CD8-positive, alpha-beta memory T cell (primary cell): ENCODE results near the gene FUBP3. TPM values are rescaled to one million over a fixed set of nuclear protein-coding genes. Genes with fewer than 3 reads are reported as not detected.
A peak's percentile ranks its signal among the peaks of the same experiment; 100 is the strongest.

Experiments
- CTCF ChIA-PET: fragments of 350-600 bp; sonication (Branson Sonifier 250); formaldehyde crosslinking; loops from one replicate; lab custom pipeline; 2021; ENCODE audit warnings: antibody characterized with exemption; lab: Charles Lee
- POLR2A ChIA-PET: fragments of 350-600 bp; sonication (Branson Sonifier 250); formaldehyde crosslinking; loops from one replicate; lab custom pipeline; 2021; ENCODE audit warnings: antibody characterized with exemption; lab: Charles Lee
- DNase-seq, 5 donors: peaks; one replicate each; pipeline versions ENCODE4 v3.0.0 to v3.0.0-alpha.2; 2020 to 2022; ENCODE audit warnings: mixed read lengths in 1 of 5
- H3K27ac ChIP-seq: one replicate; pipeline ENCODE4 v1.7.0; 2013; ENCODE audit warnings: low read depth, mild to moderate bottlenecking, low read length, moderate library complexity
- H3K27me3 ChIP-seq: 2 replicates; pipeline ENCODE4 v1.7.0; 2013; ENCODE audit warnings: low read length, mild to moderate bottlenecking; ENCODE audit not compliant: insufficient read depth, poor library complexity, severe bottlenecking
- H3K36me3 ChIP-seq: 2 replicates; pipeline ENCODE4 v1.7.0; 2013; ENCODE audit warnings: mild to moderate bottlenecking, low read length, moderate library complexity; ENCODE audit not compliant: insufficient read depth
- H3K4me1 ChIP-seq: 2 replicates; pipeline ENCODE4 v1.7.0; 2013; ENCODE audit warnings: mild to moderate bottlenecking, low read length, moderate library complexity; ENCODE audit not compliant: insufficient read depth
- H3K4me3 ChIP-seq: 2 replicates; pipeline ENCODE4 v1.7.0; 2013; ENCODE audit warnings: mild to moderate bottlenecking, low read length
- H3K9me3 ChIP-seq: 2 replicates; pipeline ENCODE4 v1.7.0; 2013; ENCODE audit warnings: mild to moderate bottlenecking, low read length
- H3K27ac Mint-ChIP-seq, 8 donors: one replicate each; pipeline ENCODE4 v1.8.0; 2020 to 2021; ENCODE audit warnings: mixed read lengths in 8 of 8, mild to moderate bottlenecking in 6 of 8, inconsistent platforms in 3 of 8, moderate library complexity in 3 of 8
- H3K27me3 Mint-ChIP-seq, 2 donors: one replicate each; pipeline ENCODE4 v1.8.0; 2020 to 2021; ENCODE audit warnings: mixed read lengths in 2 of 2, mild to moderate bottlenecking in 1 of 2, moderate library complexity in 1 of 2
- H3K36me3 Mint-ChIP-seq, 3 donors: one replicate each; pipeline ENCODE4 v1.8.0; 2020 to 2021; ENCODE audit warnings: mixed read lengths in 3 of 3, inconsistent platforms in 1 of 3, mild to moderate bottlenecking in 1 of 3
- H3K4me1 Mint-ChIP-seq, 3 donors: one replicate each; pipeline ENCODE4 v1.8.0; 2020 to 2021; ENCODE audit warnings: mixed read lengths in 3 of 3, inconsistent platforms in 1 of 3, mild to moderate bottlenecking in 1 of 3
- H3K4me3 Mint-ChIP-seq, 7 donors: one replicate each; pipeline ENCODE4 v1.8.0; 2020 to 2021; ENCODE audit warnings: mixed read lengths in 7 of 7, mild to moderate bottlenecking in 6 of 7, moderate library complexity in 4 of 7, inconsistent platforms in 2 of 7
- H3K9me3 Mint-ChIP-seq, 5 donors: one replicate each; pipeline ENCODE4 v1.8.0; 2020 to 2022; ENCODE audit warnings: mixed read lengths in 5 of 5, mild to moderate bottlenecking in 3 of 5, moderate library complexity in 2 of 5, inconsistent platforms in 1 of 5
- polyA plus RNA-seq: library from polyadenylated mRNA; unstranded; fragments of 300-500 nt; fragmentation: Illumina TruSeq; gene quantifications from one replicate; pipeline ENCODE4 v1.2.3, GENCODE V29; 2021
- total RNA-seq, 2 experiments: library from RNA; stranded (reverse); gene quantifications; one replicate each; pipeline ENCODE4 v1.2.3, GENCODE V29; 2021

FUBP3 gene
- total and polyA plus RNA-seq, 3 experiments from 2014 or later: 35.0 to 50.4 (median 49.9) TPM

DNA sequence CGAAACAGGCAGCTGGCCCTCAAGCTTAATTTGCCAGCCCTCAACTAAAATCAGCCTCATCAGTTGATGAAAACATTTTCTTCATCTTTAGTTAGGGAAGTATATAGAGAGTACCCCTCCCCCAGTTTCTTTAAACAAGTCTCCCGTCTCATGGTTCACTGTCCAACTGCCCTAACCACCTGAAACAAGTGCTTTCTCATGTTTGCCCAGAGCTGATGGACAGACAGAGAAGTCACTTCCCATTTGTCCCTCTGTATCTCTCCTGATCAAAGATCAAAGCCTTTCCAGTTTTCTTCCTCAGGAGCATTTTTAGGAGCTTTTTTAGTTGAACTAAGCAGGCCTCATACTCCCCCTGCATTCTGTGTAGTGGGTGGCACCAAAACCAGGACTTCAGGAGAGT, 21.7 kb downstream of the FUBP3 start:
- Histone ChIP-seq H3K36me3 (peaks cover 17% of the 10 kb centered on the region), H3K27me3 (no peaks in the 10 kb centered on the region), H3K4me1 (no peaks in the 10 kb centered on the region), H3K4me3 (no peak overlapping the region), H3K9me3 (no peaks in the 10 kb centered on the region), H3K27ac (no peak overlapping the region)
- Mint-ChIP-seq H3K36me3 (peaks cover 0 to 73% (median 20%) of the 10 kb centered on the region in 3 donors), H3K27ac (peak overlapping the region in 1 of 8 donors; percentile 9), H3K27me3 (no peaks in the 10 kb centered on the region), H3K9me3 (no peaks in the 10 kb centered on the region), H3K4me1 (no peaks in the 10 kb centered on the region), H3K4me3 (no peak overlapping the region)
- POLR2A ChIA-PET: no interaction called here
- no peak for DNase-seq
- CTCF ChIA-PET: no interaction called here

DNA sequence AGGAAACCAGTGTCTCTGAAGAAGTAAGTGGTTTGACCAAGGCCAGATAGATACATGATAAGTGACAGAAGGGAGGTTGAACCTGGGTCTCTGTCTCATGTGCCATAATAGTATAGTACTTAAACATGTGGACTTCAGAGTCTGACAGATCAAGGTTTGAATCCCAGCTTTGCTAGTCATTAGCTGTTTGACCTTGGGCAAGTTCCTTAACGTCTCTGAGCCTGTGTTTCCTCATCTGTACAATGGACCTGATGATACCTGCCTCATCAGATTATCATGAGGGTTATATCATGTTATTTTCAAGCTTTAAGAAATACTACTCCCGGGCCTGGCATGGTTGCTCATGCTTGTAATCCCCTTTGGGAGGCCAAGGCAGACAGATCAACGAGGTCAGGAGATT, 24.9 kb downstream of the FUBP3 start:
- no peaks in the 10 kb centered on the region for H3K27me3 ChIP-seq
- ChIA-PET CTCF (no interaction called here), POLR2A (no interaction called here)
- Mint-ChIP-seq H3K27me3 (no peaks in the 10 kb centered on the region), H3K9me3 (no peaks in the 10 kb centered on the region), H3K36me3 (peaks cover 0 to 67% (median 12%) of the 10 kb centered on the region in 3 donors), H3K4me1 (peaks cover 2 to 5% (median 3%) of the 10 kb centered on the region in 3 donors), H3K27ac (no peak overlapping the region), H3K4me3 (no peak overlapping the region)
- H3K36me3 ChIP-seq: peaks cover 9% of the 10 kb centered on the region
- H3K9me3 ChIP-seq: no peaks in the 10 kb centered on the region
- no peak for DNase-seq
- no peak overlapping the region for H3K27ac ChIP-seq
- H3K4me3 ChIP-seq: no peak overlapping the region
- no peaks in the 10 kb centered on the region for H3K4me1 ChIP-seq

DNA sequence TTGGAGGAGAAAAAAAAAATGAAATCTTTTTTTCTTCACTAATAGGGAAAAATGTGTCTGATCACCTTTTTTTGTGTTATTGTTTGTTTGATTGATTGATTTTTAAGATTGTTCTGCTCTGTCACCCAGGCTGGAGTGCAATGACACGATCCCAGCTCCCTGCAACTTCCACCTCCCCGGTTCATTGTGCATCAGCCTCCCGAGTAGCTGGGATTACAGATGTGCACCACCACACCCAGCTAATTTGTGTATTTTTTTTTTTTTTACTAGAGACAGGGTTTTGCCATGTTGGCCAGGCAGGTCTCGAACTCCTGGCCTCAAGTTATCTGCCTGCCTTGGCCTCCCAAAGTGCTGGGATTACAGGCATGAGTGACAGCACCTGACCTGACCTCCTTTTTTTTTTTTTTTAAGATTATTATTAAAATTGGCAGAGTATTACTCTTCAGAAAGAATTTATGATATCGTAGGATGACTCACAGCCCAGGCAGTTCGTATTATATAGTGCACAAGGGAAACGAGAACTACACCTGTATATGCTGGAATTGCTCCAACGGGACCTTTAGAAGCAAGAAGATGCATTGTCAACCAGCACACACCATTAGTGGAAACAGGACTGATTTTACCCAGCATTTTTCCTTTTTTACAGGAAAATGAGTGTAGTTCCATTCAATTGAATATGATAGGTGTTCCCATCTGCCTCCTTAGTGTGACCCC, 27.7 kb downstream of the FUBP3 start:
- no peaks in the 10 kb centered on the region for H3K9me3 Mint-ChIP-seq
- no peaks in the 10 kb centered on the region for H3K9me3 ChIP-seq
- CTCF ChIA-PET: no interaction called here

GRCh38 chr9:130607640-130608420, 28.5 kb downstream of the FUBP3 start:
- no peaks in the 10 kb centered on the region for H3K9me3 ChIP-seq
- CTCF ChIA-PET: no interaction called here
- Mint-ChIP-seq H3K27me3 (no peaks in the 10 kb centered on the region), H3K4me1 (peaks cover 2 to 5% (median 3%) of the 10 kb centered on the region in 3 donors), H3K27ac (no peak overlapping the region), H3K9me3 (no peaks in the 10 kb centered on the region), H3K36me3 (peaks cover 0 to 78% (median 16%) of the 10 kb centered on the region in 3 donors), H3K4me3 (no peak overlapping the region)
- H3K36me3 ChIP-seq: peaks cover 25% of the 10 kb centered on the region
- POLR2A ChIA-PET: no interaction called here
- no peaks in the 10 kb centered on the region for H3K4me1 ChIP-seq
- H3K27ac ChIP-seq: no peak overlapping the region
- no peak overlapping the region for H3K4me3 ChIP-seq
- DNase-seq: no peak
- H3K27me3 ChIP-seq: no peaks in the 10 kb centered on the region

More for the DNA sequence above, 27.7 kb downstream of the FUBP3 start:
- Histone ChIP-seq H3K36me3 (peaks cover 22% of the 10 kb centered on the region), H3K27me3 (no peaks in the 10 kb centered on the region), H3K4me1 (no peaks in the 10 kb centered on the region), H3K4me3 (no peak overlapping the region), H3K27ac (no peak overlapping the region)
- peaks cover 0 to 75% (median 14%) of the 10 kb centered on the region in 3 donors for H3K36me3 Mint-ChIP-seq
- DNase-seq: no peak
- H3K4me3 Mint-ChIP-seq: no peak overlapping the region
- POLR2A ChIA-PET: no interaction called here
- no peaks in the 10 kb centered on the region for H3K27me3 Mint-ChIP-seq
- H3K4me1 Mint-ChIP-seq: peaks cover 2 to 5% (median 3%) of the 10 kb centered on the region in 3 donors
- peak overlapping the region in 2 of 8 donors; percentile 50 to 62 for H3K27ac Mint-ChIP-seq

- H3K4me1 ChIP-seq: no peaks in the 10 kb centered on the region
- H3K4me3 ChIP-seq: no peak overlapping the region
- no peaks in the 10 kb centered on the region for H3K9me3 Mint-ChIP-seq
- CTCF ChIA-PET: no interaction called here
- no peak for DNase-seq
- peaks cover 32% of the 10 kb centered on the region for H3K36me3 ChIP-seq
- POLR2A ChIA-PET: no interaction called here
- peaks cover 0 to 82% (median 16%) of the 10 kb centered on the region in 3 donors for H3K36me3 Mint-ChIP-seq
- H3K27ac Mint-ChIP-seq: peak overlapping the region in 3 of 8 donors; percentile 6 to 43 (median 7)
- peaks cover 2 to 5% (median 3%) of the 10 kb centered on the region in 3 donors for H3K4me1 Mint-ChIP-seq
- H3K9me3 ChIP-seq: no peaks in the 10 kb centered on the region
- no peak overlapping the region for H3K4me3 Mint-ChIP-seq
- no peak overlapping the region for H3K27ac ChIP-seq
- H3K27me3 Mint-ChIP-seq: no peaks in the 10 kb centered on the region
- no peaks in the 10 kb centered on the region for H3K27me3 ChIP-seq
These were observed 29.3 kb downstream of the FUBP3 start for GRCh38 chr9:130608554-130609134.

DNA sequence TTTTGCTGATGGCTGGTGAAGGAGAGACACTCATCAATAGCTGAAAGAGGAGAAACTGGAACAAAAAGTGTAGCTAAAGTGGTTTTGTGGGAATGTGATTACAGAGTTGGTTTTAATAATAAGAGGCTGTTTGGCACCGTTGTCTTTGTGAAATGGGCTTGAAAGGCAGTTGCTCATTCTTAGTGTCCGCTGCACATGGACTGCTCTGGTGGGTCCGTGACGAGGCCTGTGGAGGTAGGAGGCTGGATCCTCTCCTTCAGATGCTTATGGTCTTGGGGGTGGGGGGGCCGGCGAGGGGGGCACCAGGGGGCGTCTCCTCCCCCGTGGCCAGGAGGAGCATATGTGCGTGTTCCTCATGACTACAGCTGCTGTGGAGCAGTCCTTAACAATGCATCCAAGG, 29.8 kb downstream of the FUBP3 start:
- no peak for DNase-seq
- H3K27ac ChIP-seq: no peak overlapping the region
- Mint-ChIP-seq H3K27me3 (no peaks in the 10 kb centered on the region), H3K9me3 (no peaks in the 10 kb centered on the region), H3K36me3 (peaks cover 0 to 82% (median 14%) of the 10 kb centered on the region in 3 donors), H3K4me3 (no peak overlapping the region), H3K27ac (peak overlapping the region in 3 of 8 donors; percentile 6 to 43 (median 15)), H3K4me1 (peaks cover 2 to 5% (median 3%) of the 10 kb centered on the region in 3 donors)
- H3K36me3 ChIP-seq: peaks cover 36% of the 10 kb centered on the region
- H3K27me3 ChIP-seq: no peaks in the 10 kb centered on the region
- ChIA-PET POLR2A (no interaction called here), CTCF (no interaction called here)
- H3K4me3 ChIP-seq: no peak overlapping the region
- no peaks in the 10 kb centered on the region for H3K4me1 ChIP-seq
- H3K9me3 ChIP-seq: no peaks in the 10 kb centered on the region

GRCh38 chr9:130610862-130611707, 31.7 kb downstream of the FUBP3 start:
- no peaks in the 10 kb centered on the region for H3K9me3 ChIP-seq
- no peaks in the 10 kb centered on the region for H3K9me3 Mint-ChIP-seq
- ChIA-PET POLR2A (no interaction called here), CTCF (no interaction called here)
- peaks cover 2 to 5% (median 3%) of the 10 kb centered on the region in 3 donors for H3K4me1 Mint-ChIP-seq
- peak overlapping the region in 1 of 8 donors; percentile 36 for H3K27ac Mint-ChIP-seq
- H3K27me3 ChIP-seq: no peaks in the 10 kb centered on the region
- H3K36me3 Mint-ChIP-seq: peaks cover 0 to 89% (median 22%) of the 10 kb centered on the region in 3 donors
- H3K4me1 ChIP-seq: no peaks in the 10 kb centered on the region
- H3K27ac ChIP-seq: no peak overlapping the region
- DNase-seq: no peak
- H3K36me3 ChIP-seq: peaks cover 49% of the 10 kb centered on the region
- H3K4me3 ChIP-seq: no peak overlapping the region
- no peaks in the 10 kb centered on the region for H3K27me3 Mint-ChIP-seq
- H3K4me3 Mint-ChIP-seq: peak overlapping the region in 1 of 7 donors; percentile 6
